SK-N-DZ (cell line): Measurements from ENCODE around the gene CSNK2B. TPM values are rescaled to one million over a fixed set of nuclear protein-coding genes. Genes with fewer than 3 reads are reported as not detected.

Source experiments
- DNase-seq: peaks from one replicate; pipeline ENCODE4 v3.0.0-alpha.2; 2015; ENCODE audit warnings: low spot score
- polyA plus RNA-seq, 2 experiments: library from polyadenylated mRNA; depleted of rRNA; stranded (reverse); fragments of >200 nt; gene quantifications; 2 replicates each; pipeline ENCODE4 v1.2.3, GENCODE V29; 2014

The CSNK2B gene
- polyA plus RNA-seq (2014; cell fraction: cytosol; rRNA removed): 239 and 248 TPM in 2 replicates
- polyA plus RNA-seq (2014; cell fraction: nucleus; rRNA removed): 268 and 370 TPM in 2 replicates

DNA sequence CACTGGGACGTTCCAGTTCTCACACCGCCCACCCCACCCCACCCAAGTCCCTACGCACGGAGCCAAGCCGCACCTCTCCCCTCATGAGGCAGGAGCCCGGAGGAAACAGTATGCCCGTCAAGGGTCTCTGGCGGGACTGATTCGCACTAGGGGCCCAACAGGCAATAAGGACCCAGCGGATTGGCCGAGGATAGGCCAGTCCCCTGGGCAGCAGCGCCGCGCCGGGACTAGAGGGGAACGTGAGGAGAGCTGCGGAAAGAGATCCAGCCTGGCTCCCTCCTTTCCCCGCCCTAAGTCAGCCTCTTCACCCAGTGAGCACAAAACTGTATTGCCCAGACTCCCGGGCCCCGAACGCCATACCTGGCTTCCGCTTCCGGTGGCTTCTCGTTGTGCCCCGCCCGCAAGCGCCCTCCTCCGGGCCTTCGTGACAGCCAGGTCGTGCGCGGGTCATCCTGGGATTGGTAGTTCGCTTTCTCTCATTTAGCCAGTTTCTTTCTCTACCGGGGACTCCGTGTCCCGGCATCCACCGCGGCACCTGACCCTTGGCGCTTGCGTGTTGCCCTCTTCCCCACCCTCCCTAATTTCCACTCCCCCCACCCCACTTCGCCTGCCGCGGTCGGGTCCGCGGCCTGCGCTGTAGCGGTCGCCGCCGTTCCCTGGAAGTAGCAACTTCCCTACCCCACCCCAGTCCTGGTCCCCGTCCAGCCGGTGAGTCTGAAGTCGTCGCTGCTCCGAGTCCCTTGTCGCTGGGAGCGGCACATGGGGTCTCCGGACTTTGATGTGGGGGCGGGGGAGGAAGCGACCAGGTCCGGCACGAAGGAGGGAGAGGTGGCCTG lies at the start of gene CSNK2B:
TSS of gene CSNK2B (plus strand) at position 580 of the 836 bp plus-strand sequence. CDS start 752 bp downstream, outside the sequence.
- DNase-seq: peak; percentile 98

- DNase-seq: no peak
Measured at GRCh38 chr6:31617010-31617409, 48.9 kb upstream of the CSNK2B start.

DNA sequence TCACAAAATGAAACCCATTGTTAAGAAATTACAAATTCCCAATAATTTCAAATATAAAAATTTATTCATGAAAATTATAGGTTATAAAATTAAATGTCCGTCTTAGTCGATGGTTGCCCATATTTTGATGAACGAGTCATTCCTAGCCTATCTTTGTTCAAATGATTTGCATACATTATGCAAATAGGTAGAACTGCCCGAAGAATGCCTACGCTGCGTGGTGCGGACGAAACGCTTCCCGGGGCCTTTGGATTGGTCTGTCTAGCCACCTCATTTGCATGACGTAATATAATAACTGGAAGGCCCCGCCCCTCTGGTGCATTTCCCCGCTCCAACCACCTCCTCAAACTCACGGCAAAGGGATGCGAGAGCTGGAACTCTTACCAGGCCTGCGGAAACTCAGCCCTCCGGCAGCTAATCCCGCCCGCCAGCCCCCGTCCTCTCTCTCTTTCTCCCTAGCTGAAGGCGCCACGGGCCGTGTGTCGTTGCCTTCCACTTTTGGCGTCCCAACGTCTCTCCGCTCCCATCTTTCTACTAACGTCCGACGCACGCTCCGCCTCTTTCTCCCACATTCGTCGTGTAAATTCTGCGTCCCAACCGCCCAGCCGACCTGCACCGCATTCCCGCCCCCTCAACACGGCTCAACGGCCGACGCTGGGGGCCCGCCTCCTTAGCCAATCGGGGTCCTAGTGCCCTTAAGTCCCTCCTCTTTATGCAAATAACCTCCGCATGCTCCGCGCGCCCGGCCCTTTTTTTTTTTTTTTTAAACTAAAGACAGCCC lies 45.9 kb upstream of the CSNK2B start:
- DNase-seq: peak; percentile 100

GRCh38 chr6:31620586-31621319 lies 45.1 kb upstream of the CSNK2B start, which contains the start of gene PRRC2A:
PRRC2A (plus strand) TSS chr6:31620715; CDS start chr6:31622790, 2,075 bp downstream.
- peak; percentile 87 for DNase-seq

- no peak for DNase-seq
Measured at GRCh38 chr6:31621320-31621939, 44.5 kb upstream of the CSNK2B start.

GRCh38 chr6:31621991-31622390 lies 43.9 kb upstream of the CSNK2B start:
- no peak for DNase-seq

DNA sequence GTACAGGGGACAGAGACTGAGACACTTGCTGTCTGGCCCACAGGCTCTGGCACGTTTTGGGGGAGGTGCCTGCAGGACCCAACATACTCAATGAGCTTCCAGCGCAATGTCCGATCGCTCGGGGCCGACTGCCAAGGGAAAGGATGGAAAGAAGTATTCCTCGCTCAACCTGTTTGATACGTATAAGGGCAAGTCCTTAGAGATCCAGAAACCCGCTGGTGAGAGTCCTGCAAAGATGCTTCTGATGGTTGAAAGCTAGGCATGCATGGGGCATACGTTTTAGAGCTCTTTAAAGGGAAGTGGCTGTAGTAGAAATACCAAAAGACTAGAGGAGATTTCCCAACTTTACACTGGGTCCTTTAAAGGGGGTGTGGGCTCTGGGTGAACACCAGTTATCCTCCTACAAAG lies 43.2 kb upstream of the CSNK2B start:
- DNase-seq: no peak

GRCh38 chr6:31624070-31624469 lies 41.8 kb upstream of the CSNK2B start:
- DNase-seq: no peak

GRCh38 chr6:31626952-31627351 lies 38.9 kb upstream of the CSNK2B start:
- no peak for DNase-seq

DNA sequence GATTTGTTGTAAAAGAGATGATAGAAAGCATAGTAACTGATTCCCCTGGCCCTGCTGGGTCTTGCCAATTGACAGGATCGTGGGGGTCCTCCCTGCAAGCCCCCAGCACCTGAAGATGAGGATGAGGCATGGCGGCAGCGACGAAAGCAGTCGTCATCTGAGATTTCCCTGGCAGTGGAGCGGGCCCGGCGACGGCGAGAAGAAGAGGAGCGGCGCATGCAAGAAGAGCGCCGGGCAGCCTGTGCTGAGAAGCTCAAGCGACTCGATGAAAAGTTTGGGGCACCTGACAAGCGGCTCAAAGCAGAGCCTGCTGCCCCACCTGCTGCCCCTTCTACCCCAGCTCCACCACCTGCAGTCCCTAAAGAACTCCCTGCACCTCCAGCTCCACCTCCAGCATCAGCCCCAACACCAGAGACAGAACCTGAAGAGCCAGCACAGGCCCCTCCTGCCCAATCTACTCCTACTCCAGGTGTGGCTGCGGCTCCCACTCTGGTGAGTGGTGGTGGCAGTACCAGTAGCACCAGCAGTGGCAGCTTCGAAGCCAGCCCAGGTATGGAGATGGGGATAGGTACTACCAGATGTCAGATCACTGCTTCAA lies 38.1 kb upstream of the CSNK2B start:
- DNase-seq: no peak

GRCh38 chr6:31629014-31629413 lies 36.9 kb upstream of the CSNK2B start:
- no peak for DNase-seq

DNA sequence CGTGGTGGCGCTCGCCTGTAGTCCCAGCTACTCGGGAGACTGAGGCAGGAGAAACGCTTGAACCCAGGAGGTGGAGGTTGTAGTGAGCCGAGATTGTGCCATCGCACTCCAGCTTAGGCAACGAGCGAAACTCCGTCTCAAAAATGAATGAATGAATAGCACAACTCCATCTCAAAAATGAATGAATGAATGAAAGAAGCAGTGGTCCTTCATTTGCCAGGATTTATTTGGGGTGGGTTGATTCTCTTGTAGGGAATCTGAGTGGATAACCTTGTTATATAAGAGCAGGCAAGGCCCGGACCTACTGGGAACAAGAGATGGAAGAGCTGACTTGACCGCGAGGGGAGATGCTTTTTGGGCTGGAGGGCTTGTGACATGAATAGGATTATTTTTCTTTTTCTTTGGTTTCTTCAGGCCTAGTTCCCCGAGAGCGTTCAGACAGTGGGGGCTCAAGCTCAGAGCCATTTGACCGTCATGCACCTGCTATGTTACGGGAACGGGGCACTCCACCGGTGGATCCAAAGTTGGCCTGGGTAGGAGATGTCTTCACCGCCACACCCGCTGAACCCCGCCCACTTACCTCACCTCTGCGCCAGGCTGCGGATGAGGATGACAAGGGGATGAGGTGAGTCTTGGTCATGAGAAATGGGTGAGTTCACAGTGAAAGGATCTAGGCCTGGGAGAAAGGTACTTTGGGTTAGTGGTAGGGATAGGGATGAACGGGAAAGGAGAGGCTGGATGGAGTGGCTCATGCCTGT lies 35.5 kb upstream of the CSNK2B start:
- DNase-seq: no peak

DNA sequence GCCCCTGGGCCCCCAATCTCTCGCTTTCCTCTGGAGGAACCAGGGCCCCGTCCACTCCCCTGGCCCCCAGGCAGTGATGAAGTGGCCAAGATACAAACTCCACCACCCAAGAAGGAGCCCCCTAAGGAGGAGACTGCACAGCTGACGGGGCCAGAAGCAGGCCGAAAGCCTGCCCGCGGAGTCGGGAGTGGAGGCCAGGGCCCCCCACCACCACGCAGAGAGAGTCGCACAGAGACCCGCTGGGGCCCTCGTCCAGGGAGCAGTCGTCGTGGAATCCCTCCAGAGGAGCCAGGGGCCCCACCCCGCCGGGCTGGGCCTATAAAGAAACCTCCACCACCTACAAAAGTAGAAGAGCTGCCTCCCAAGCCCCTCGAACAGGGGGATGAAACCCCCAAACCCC lies 34.7 kb upstream of the CSNK2B start:
- no peak for DNase-seq

DNA sequence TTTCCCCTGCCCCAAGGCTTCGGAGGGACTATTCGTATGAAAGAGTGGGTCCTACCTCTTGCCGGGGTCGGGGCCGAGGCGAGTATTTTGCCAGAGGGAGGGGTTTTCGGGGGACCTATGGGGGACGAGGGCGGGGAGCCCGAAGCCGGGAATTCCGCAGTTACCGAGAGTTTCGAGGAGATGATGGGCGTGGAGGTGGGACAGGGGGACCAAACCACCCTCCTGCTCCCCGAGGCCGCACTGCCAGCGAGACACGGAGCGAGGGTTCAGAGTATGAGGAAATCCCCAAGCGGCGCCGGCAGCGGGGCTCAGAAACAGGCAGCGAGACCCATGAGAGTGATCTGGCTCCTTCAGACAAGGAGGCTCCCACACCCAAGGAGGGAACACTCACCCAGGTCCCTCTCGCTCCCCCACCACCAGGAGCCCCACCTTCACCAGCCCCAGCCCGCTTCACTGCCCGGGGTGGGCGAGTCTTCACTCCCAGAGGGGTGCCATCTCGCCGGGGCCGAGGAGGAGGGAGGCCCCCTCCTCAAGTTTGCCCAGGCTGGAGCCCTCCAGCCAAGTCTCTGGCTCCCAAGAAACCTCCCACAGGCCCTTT lies 34.1 kb upstream of the CSNK2B start:
- DNase-seq: no peak

DNA sequence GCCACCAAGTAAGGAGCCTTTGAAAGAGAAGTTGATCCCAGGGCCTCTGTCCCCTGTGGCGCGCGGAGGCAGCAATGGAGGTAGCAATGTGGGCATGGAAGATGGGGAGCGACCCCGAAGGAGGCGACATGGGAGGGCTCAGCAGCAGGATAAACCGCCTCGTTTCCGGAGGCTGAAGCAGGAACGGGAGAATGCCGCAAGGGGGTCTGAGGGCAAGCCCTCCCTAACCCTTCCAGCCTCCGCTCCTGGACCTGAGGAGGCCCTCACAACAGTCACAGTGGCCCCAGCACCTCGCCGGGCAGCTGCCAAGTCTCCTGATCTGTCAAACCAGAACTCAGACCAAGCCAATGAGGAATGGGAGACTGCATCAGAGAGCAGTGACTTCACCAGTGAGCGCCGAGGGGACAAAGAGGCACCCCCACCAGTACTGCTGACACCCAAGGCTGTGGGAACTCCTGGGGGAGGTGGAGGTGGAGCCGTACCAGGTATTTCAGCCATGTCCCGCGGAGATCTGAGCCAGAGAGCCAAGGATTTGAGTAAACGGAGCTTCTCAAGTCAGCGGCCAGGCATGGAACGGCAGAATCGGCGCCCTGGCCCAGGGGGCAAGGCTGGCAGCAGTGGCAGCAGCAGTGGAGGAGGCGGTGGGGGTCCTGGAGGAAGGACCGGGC lies 33.5 kb upstream of the CSNK2B start:
- DNase-seq: no peak

- no peak for DNase-seq
Measured at GRCh38 chr6:31633447-31633846, 32.4 kb upstream of the CSNK2B start.

DNA sequence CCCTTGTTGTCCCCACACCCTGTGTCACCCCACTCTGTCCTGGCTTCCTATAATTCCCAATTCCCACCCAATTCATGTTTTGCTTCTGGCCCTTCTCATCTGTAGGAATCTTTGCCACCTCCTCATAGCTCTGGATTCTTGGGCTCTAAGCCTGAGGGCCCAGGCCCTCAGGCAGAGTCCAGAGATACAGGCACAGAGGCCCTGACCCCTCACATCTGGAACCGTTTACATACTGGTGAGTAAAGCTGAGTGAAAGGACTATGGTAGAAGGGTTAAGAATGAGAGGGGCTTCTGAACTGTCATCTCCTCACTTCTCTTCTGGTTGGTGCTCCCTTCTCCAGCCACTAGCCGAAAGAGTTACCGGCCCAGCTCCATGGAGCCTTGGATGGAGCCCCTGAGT lies 31.7 kb upstream of the CSNK2B start:
- no peak for DNase-seq

- DNase-seq: no peak
Measured at GRCh38 chr6:31634969-31635575, 30.8 kb upstream of the CSNK2B start.
